GM18526 (cell line): Measurements from ENCODE around the gene WDR88.

ENCODE experiments used
- POLR2A ChIP-seq: IDR thresholded peaks from 3 replicates; pipeline ENCODE4 v1.6.1; 2011; ENCODE audit not compliant: insufficient read length; ENCODE audit errors: extremely low read depth

The WDR88 gene

GRCh38 chr19:33211794-33212435 is 80.0 kb downstream of the WDR88 start:
- no peak for TF ChIP-seq POLR2A

GRCh38 chr19:33212436-33213172 is 80.7 kb downstream of the WDR88 start:
- TF ChIP-seq POLR2A: no peak

- TF ChIP-seq POLR2A: no peak
Measured at GRCh38 chr19:33214596-33214995, 82.7 kb downstream of the WDR88 start.

- TF ChIP-seq POLR2A: no peak
Measured at GRCh38 chr19:33215438-33216197, 83.7 kb downstream of the WDR88 start.

GRCh38 chr19:33216198-33216830 is 84.4 kb downstream of the WDR88 start:
- no peak for TF ChIP-seq POLR2A

- TF ChIP-seq POLR2A: no peak
Measured at GRCh38 chr19:33217881-33218280, 86.0 kb downstream of the WDR88 start.

GRCh38 chr19:33219261-33219815 is 87.4 kb downstream of the WDR88 start:
- TF ChIP-seq POLR2A: no peak

- TF ChIP-seq POLR2A: no peak
Measured at GRCh38 chr19:33220115-33220514, 88.2 kb downstream of the WDR88 start.

GRCh38 chr19:33220735-33221134 is 88.8 kb downstream of the WDR88 start:
- TF ChIP-seq POLR2A: no peak

- TF ChIP-seq POLR2A: no peak
Measured at GRCh38 chr19:33221638-33222037, 89.7 kb downstream of the WDR88 start.

- TF ChIP-seq POLR2A: no peak
Measured at GRCh38 chr19:33224694-33225457, 93.0 kb downstream of the WDR88 start.
